OCI-LY7 (cell line): ENCODE measurements around the gene HIVEP3. TPM values are rescaled to one million over a fixed set of nuclear protein-coding genes. Genes with fewer than 3 reads are reported as not detected.

Experiments
- BruUV-seq: library from RNA; stranded (reverse); fragments of 400-500 nt; replicated peaks from 2 replicates; lab custom pipeline; 2021; lab: Mats Ljungman, UMichigan
- CTCF ChIA-PET: fragments of 300-600 bp; sonication (Branson Sonifier 250); formaldehyde crosslinking; loops from one replicate; lab custom pipeline; 2022; ENCODE audit warnings: antibody characterized with exemption; ENCODE audit not compliant: unreplicated experiment; lab: Charles Lee
- POLR2A ChIA-PET: fragments of 300-600 bp; sonication (Branson Sonifier 250); formaldehyde crosslinking; loops from one replicate; lab custom pipeline; 2022; ENCODE audit warnings: antibody characterized with exemption; lab: Charles Lee
- DNase-seq: peaks from one replicate; pipeline ENCODE4 v3.0.0-alpha.2; 2015; ENCODE audit warnings: low spot score
- H2AFZ ChIP-seq: fragments of 200-600 bp; sonication (generic), shearing (Covaris generic); 2 replicates; pipeline ENCODE4 v1.6.1; 2014; ENCODE audit warnings: mild to moderate bottlenecking, antibody characterized with exemption, low read length, moderate library complexity
- H3K27ac ChIP-seq: fragments of 200-600 bp; sonication (generic); 2 replicates; pipeline ENCODE4 v1.5.1; 2014; ENCODE audit warnings: mixed run types, low read depth, mild to moderate bottlenecking, moderate library complexity, low read length, inconsistent platforms; ENCODE audit not compliant: poor library complexity, severe bottlenecking
- H3K36me3 ChIP-seq: fragments of 200-600 bp; sonication (generic); 2 replicates; pipeline ENCODE4 v1.6.1; 2014; ENCODE audit warnings: mild to moderate bottlenecking, antibody characterized with exemption, low read length, moderate library complexity, mixed read lengths; ENCODE audit not compliant: insufficient read depth
- H3K4me1 ChIP-seq: fragments of 200-600 bp; sonication (generic); 2 replicates; pipeline ENCODE4 v1.5.1; 2014; ENCODE audit warnings: mild to moderate bottlenecking, low read length; ENCODE audit not compliant: insufficient read depth, poor library complexity, severe bottlenecking
- H3K4me2 ChIP-seq: fragments of 200-600 bp; sonication (generic); 2 replicates; pipeline ENCODE4 v1.6.1; 2014; ENCODE audit warnings: mild to moderate bottlenecking, low read length
- H3K4me3 ChIP-seq: fragments of 200-600 bp; sonication (generic); 2 replicates; pipeline ENCODE4 v1.5.1; 2014; ENCODE audit warnings: mild to moderate bottlenecking, low read depth, low read length; ENCODE audit not compliant: poor library complexity, severe bottlenecking
- H3K79me2 ChIP-seq: fragments of 200-600 bp; sonication (generic); 2 replicates; pipeline ENCODE4 v1.6.1; 2016; ENCODE audit warnings: low read depth, mild to moderate bottlenecking, low read length, moderate library complexity, mixed read lengths; ENCODE audit not compliant: insufficient read depth
- H3K9me2 ChIP-seq: fragments of 200-600 bp; sonication (generic); 2 replicates; pipeline ENCODE4 v1.6.1; 2016; ENCODE audit warnings: mild to moderate bottlenecking, low read length, mixed read lengths; ENCODE audit not compliant: insufficient read depth
- H3K9me3 ChIP-seq: fragments of 200-600 bp; sonication (generic); 2 replicates; pipeline ENCODE4 v1.6.1; 2014; ENCODE audit warnings: mild to moderate bottlenecking, mixed run types, low read length, mixed read lengths
- H4K20me1 ChIP-seq: fragments of 200-600 bp; sonication (generic); 2 replicates; pipeline ENCODE4 v1.6.1; 2014; ENCODE audit warnings: mild to moderate bottlenecking, antibody characterized with exemption, low read length, moderate library complexity, mixed read lengths; ENCODE audit not compliant: insufficient read depth
- EZH2phosphoT487 ChIP-seq: fragments of 200-600 bp; sonication (generic); IDR thresholded peaks from 2 replicates; pipeline ENCODE4 v1.6.1; 2018; ENCODE audit warnings: low read depth, borderline replicate concordance, mild to moderate bottlenecking, mixed run types, antibody characterized with exemption, low read length, moderate library complexity, mixed read lengths
- intact Hi-C: fragments of 100-400 bp; cut with micrococcal nuclease; formaldehyde crosslinking; loops from one replicate; pipeline ENCODE4 v1.10.0; 2022; ENCODE audit not compliant: unreplicated experiment
- total RNA-seq, 2 experiments: library from RNA; depleted of rRNA in 1 of 2; stranded (reverse); fragments of >200 nt in 1 of 2; shearing (Covaris generic) in 1 of 2; gene quantifications; 2 replicates each; pipeline ENCODE4 v1.2.3, GENCODE V29; 2014 to 2022
- TF ChIP-seq, protein P1 (sequence below): fragments of 200-600 bp; sonication (generic); conservative IDR thresholded peaks from 2 replicates; pipeline ENCODE4 v1.5.1; 2014; ENCODE audit warnings: mild to moderate bottlenecking, antibody characterized with exemption, low read length, moderate library complexity, mixed read lengths

The HIVEP3 gene
- total RNA-seq, 2 experiments from 2014 or later, result 0.53 to 0.60 TPM

DNA sequence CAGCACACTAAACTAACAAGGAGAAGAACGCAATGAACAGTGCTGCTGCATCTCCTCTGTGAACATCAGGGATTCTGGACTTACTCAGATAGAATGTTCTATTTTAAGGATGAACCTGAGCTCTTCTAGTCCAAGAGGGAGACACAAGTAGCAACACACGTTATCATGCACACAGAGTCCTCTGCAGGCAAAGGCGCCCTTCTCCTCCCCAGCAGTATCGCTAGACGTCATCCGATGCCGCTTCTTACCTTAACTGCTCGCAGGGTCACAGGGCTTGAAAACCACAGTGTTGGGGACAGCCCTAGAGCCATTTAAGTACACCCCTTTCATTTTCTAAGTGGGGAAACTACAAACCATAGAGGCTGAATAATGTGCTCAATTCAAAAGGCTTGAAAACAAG, 74.5 kb downstream of the HIVEP3 start:
- DNase-seq, result no peak
- no peak overlapping the region for H3K4me3 ChIP-seq
- H3K79me2 ChIP-seq, result no peaks in the 10 kb centered on the region
- TF ChIP-seq EZH2phosphoT487, result no peak
- TF ChIP-seq, protein P1, sequence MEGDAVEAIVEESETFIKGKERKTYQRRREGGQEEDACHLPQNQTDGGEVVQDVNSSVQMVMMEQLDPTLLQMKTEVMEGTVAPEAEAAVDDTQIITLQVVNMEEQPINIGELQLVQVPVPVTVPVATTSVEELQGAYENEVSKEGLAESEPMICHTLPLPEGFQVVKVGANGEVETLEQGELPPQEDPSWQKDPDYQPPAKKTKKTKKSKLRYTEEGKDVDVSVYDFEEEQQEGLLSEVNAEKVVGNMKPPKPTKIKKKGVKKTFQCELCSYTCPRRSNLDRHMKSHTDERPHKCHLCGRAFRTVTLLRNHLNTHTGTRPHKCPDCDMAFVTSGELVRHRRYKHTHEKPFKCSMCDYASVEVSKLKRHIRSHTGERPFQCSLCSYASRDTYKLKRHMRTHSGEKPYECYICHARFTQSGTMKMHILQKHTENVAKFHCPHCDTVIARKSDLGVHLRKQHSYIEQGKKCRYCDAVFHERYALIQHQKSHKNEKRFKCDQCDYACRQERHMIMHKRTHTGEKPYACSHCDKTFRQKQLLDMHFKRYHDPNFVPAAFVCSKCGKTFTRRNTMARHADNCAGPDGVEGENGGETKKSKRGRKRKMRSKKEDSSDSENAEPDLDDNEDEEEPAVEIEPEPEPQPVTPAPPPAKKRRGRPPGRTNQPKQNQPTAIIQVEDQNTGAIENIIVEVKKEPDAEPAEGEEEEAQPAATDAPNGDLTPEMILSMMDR, result no peak
- no peak overlapping the region for H3K27ac ChIP-seq
- ChIA-PET POLR2A (no interaction called here), CTCF (no interaction called here)
- intact Hi-C loops, result no loop called here
- no peaks in the 10 kb centered on the region for H3K9me3 ChIP-seq
- H3K36me3 ChIP-seq, result no peaks in the 10 kb centered on the region
- no peaks in the 10 kb centered on the region for H4K20me1 ChIP-seq
- no peaks in the 10 kb centered on the region for H3K4me1 ChIP-seq
- no peak overlapping the region for H2AFZ ChIP-seq
- BruUV-seq, result no TSS peak
- H3K4me2 ChIP-seq, result no peak overlapping the region
- no peaks in the 10 kb centered on the region for H3K9me2 ChIP-seq

DNA sequence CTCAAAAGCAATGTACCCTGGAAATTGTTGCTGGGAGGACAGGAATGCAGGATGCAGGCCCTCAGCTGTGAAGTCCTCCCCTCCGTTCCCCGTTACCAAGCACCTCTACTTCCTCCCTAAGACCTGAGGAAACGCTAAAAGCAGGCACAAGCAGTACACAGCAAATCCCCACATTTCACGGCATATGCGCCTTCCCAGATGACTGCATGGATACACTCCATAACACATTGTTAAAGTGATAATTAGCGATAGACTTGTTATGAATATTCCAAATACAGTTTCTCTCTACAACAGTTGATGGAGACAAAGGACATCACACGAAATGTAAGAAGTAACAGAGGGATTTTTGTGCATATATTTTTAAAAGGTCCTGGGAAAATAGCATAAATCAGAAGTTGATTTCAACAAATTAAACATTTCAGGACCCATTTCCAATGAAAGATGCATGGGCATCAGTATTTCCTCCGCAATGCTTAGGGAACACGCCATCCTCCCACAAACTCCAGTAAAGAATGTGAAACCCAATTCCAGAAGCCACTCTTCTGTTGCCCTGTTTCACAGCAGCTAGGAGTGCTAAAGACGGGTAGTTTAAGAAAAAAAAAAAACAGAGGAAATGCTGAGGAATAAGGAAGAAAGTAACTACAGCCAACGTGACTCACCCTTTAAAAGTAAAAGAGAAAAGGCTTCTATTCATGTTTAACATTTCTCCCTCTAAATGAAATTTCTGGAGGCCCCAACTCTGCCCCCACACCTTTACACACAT, 75.5 kb downstream of the HIVEP3 start:
- Histone ChIP-seq H3K9me2 (no peaks in the 10 kb centered on the region), H3K4me2 (no peak overlapping the region), H3K79me2 (no peaks in the 10 kb centered on the region), H3K36me3 (no peaks in the 10 kb centered on the region), H4K20me1 (no peaks in the 10 kb centered on the region), H3K9me3 (no peaks in the 10 kb centered on the region), H2AFZ (no peak overlapping the region), H3K4me1 (no peaks in the 10 kb centered on the region), H3K27ac (no peak overlapping the region), H3K4me3 (no peak overlapping the region)
- intact Hi-C loops, result no loop called here
- CTCF ChIA-PET, result no interaction called here
- DNase-seq, result no peak
- POLR2A ChIA-PET, result no interaction called here
- no TSS peak for BruUV-seq
- TF ChIP-seq, protein P1, result no peak
- TF ChIP-seq EZH2phosphoT487, result no peak

DNA sequence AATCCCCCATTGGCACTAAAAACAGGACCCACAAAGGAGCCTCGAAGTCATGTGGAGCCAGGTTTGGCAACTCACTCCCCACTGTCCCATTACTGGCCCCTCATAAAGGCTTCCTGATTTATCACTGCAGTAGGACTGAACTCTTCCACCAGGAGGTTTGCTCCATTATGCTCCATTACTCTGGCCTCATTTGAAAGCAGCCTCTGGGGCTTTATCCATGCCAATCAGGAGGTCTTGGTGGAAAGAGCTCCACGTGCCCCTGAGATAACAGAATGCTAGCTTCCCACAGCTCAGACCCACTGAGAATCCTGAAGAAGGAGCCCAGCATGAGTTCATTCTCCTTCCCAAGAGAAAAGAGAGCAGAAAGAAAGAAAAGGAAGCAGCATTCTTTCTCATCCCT, 76.4 kb downstream of the HIVEP3 start:
- intact Hi-C loops, result no loop called here
- Histone ChIP-seq H3K36me3 (no peaks in the 10 kb centered on the region), H3K9me2 (no peaks in the 10 kb centered on the region), H4K20me1 (no peaks in the 10 kb centered on the region), H3K4me2 (no peak overlapping the region), H3K79me2 (no peaks in the 10 kb centered on the region), H3K4me1 (no peaks in the 10 kb centered on the region), H3K4me3 (no peak overlapping the region), H3K27ac (no peak overlapping the region), H3K9me3 (no peaks in the 10 kb centered on the region), H2AFZ (no peak overlapping the region)
- DNase-seq, result no peak
- POLR2A ChIA-PET, result no interaction called here
- no TSS peak for BruUV-seq
- TF ChIP-seq EZH2phosphoT487, result no peak
- TF ChIP-seq, protein P1, result no peak
- CTCF ChIA-PET, result no interaction called here
